WERI-Rb-1 (cell line): ENCODE data around the gene MAGEA9.
"Not testable (repeated sequence)": the region's sequence is repeated elsewhere in the genome, so short reads cannot be mapped to it uniquely, and the experiment has no call there.

ENCODE experiments used
- DNase-seq: peaks from one replicate; pipeline ENCODE4 v3.0.0-alpha.2; 2020
- H3K27ac ChIP-seq: fragments of 250-450 bp; sonication (Bioruptor Pico); 2 replicates; pipeline ENCODE4 v1.5.1; 2020; ENCODE audit warnings: mild to moderate bottlenecking, moderate library complexity
- H3K27me3 ChIP-seq: fragments of 250-450 bp; sonication (Bioruptor Pico); 2 replicates; pipeline ENCODE4 v1.5.1; 2021; ENCODE audit warnings: mild to moderate bottlenecking, low read depth, moderate library complexity; ENCODE audit not compliant: insufficient read depth, severe bottlenecking
- H3K36me3 ChIP-seq: fragments of 250-450 bp; sonication (Bioruptor Pico); 2 replicates; pipeline ENCODE4 v1.5.1; 2020; ENCODE audit warnings: mild to moderate bottlenecking, moderate library complexity
- H3K4me3 ChIP-seq: 2 replicates; pipeline ENCODE4 v1.5.1; 2011; ENCODE audit warnings: low read depth, mild to moderate bottlenecking, control low read depth, low read length
- H3K9me3 ChIP-seq: fragments of 250-450 bp; sonication (Bioruptor Pico); 2 replicates; pipeline ENCODE4 v1.5.1; 2021; ENCODE audit warnings: mild to moderate bottlenecking, moderate library complexity; ENCODE audit not compliant: severe bottlenecking
- CTCF ChIP-seq: IDR thresholded peaks from 2 replicates; pipeline ENCODE4 v1.5.1; 2011; ENCODE audit warnings: low read depth, mild to moderate bottlenecking, control low read depth, inconsistent platforms, low read length

MAGEA9 gene

GRCh38 chrX:149760965-149761364 lies 20.8 kb upstream of the MAGEA9 start:
- Histone ChIP-seq H3K27ac (no peak overlapping the region), H3K4me3 (no peak overlapping the region), H3K9me3 (no peaks in the 10 kb centered on the region), H3K36me3 (no peaks in the 10 kb centered on the region), H3K27me3 (peaks cover 32% of the 10 kb centered on the region)
- peak; percentile 1 for DNase-seq
- TF ChIP-seq CTCF: no peak

- not testable (repeated sequence) for H3K36me3 ChIP-seq, H3K27ac ChIP-seq, H3K9me3 ChIP-seq, H3K4me3 ChIP-seq
- peak; percentile 1 for DNase-seq
- peaks cover 38% of the 10 kb centered on the region for H3K27me3 ChIP-seq
Observed at GRCh38 chrX:149761858-149762674, 19.7 kb upstream of the MAGEA9 start.

GRCh38 chrX:149762696-149763614 lies 18.8 kb upstream of the MAGEA9 start:
- Histone ChIP-seq H3K36me3 (no peaks in the 10 kb centered on the region), H3K27me3 (peaks cover 29% of the 10 kb centered on the region), H3K27ac (no peak overlapping the region), H3K9me3 (no peaks in the 10 kb centered on the region), H3K4me3 (no peak overlapping the region)
- peak; percentile 0 for DNase-seq
- TF ChIP-seq CTCF: no peak

GRCh38 chrX:149770344-149770743 lies 11.4 kb upstream of the MAGEA9 start:
- not testable (repeated sequence) for H3K27ac ChIP-seq, DNase-seq

GRCh38 chrX:149773026-149773425 lies 8.7 kb upstream of the MAGEA9 start:
- DNase-seq, H3K9me3 ChIP-seq, H3K27me3 ChIP-seq: not testable (repeated sequence)

More at GRCh38 chrX:149770344-149770743, 11.4 kb upstream of the MAGEA9 start:
- H3K9me3 ChIP-seq, H3K36me3 ChIP-seq, H3K4me3 ChIP-seq, H3K27me3 ChIP-seq: not testable (repeated sequence)

GRCh38 chrX:149773768-149774167 lies 8.0 kb upstream of the MAGEA9 start, which contains the start of gene HSFX1:
HSFX1 (plus strand) TSS chrX:149774068; CDS start chrX:149774682, 614 bp downstream.
- DNase-seq, H3K36me3 ChIP-seq, H3K9me3 ChIP-seq, H3K27ac ChIP-seq, H3K4me3 ChIP-seq, H3K27me3 ChIP-seq: not testable (repeated sequence)

More at GRCh38 chrX:149773026-149773425, 8.7 kb upstream of the MAGEA9 start:
- not testable (repeated sequence) for H3K4me3 ChIP-seq, H3K27ac ChIP-seq, H3K36me3 ChIP-seq

GRCh38 chrX:149777999-149778398 lies 3.7 kb upstream of the MAGEA9 start:
- H3K27me3 ChIP-seq, H3K27ac ChIP-seq, H3K9me3 ChIP-seq, DNase-seq, H3K4me3 ChIP-seq, H3K36me3 ChIP-seq: not testable (repeated sequence)

GRCh38 chrX:149795531-149795930 lies 13.8 kb downstream of the MAGEA9 start:
- DNase-seq, H3K9me3 ChIP-seq, H3K4me3 ChIP-seq, H3K36me3 ChIP-seq, H3K27me3 ChIP-seq, H3K27ac ChIP-seq: not testable (repeated sequence)
